ENCODE measurements around the gene PLCL2. TPM values are rescaled to one million over a fixed set of nuclear protein-coding genes. Genes with fewer than 3 reads are reported as not detected.

Gene PLCL2
- total RNA-seq, 1 donor from 2014 or later = 0.85 TPM

DNA sequence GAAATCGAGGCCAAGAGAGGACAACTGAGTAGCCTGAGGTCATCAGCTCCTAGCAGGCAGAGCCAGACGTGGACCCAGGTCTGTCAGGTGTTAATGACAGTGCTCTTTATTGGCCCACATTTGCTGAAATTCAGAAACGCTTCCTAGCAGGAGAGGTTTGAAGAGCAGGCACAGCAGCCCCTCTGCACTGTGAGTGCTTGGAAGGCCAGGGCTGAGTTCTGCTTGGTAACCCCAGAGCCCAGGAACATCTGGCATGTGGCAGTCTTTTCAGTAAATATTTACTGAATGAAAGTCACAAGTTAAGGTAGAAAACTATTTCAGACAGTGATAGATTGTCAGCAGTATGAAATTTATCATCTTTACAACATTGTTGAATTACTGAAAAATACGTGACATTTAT lies 102.4 kb downstream of the PLCL2 start:
- Mint-ChIP-seq H3K27ac (ENCODE audit: unreplicated experiment) (no peak overlapping the region), H3K9me3 (ENCODE audit: low read depth) (no peaks in the 10 kb centered on the region), H3K4me3 (ENCODE audit: unreplicated experiment) (no peak overlapping the region), H3K4me1 (ENCODE audit: low read depth) (no peaks in the 10 kb centered on the region), H3K27me3 (ENCODE audit: low read depth) (no peaks in the 10 kb centered on the region), H3K36me3 (ENCODE audit: low read depth) (no peaks in the 10 kb centered on the region)
- no peak for DNase-seq (ENCODE audit: low spot score)
- TF ChIP-seq, protein P1, sequence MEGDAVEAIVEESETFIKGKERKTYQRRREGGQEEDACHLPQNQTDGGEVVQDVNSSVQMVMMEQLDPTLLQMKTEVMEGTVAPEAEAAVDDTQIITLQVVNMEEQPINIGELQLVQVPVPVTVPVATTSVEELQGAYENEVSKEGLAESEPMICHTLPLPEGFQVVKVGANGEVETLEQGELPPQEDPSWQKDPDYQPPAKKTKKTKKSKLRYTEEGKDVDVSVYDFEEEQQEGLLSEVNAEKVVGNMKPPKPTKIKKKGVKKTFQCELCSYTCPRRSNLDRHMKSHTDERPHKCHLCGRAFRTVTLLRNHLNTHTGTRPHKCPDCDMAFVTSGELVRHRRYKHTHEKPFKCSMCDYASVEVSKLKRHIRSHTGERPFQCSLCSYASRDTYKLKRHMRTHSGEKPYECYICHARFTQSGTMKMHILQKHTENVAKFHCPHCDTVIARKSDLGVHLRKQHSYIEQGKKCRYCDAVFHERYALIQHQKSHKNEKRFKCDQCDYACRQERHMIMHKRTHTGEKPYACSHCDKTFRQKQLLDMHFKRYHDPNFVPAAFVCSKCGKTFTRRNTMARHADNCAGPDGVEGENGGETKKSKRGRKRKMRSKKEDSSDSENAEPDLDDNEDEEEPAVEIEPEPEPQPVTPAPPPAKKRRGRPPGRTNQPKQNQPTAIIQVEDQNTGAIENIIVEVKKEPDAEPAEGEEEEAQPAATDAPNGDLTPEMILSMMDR (IDR thresholded peaks at IDR 0.05) = no peak

DNA sequence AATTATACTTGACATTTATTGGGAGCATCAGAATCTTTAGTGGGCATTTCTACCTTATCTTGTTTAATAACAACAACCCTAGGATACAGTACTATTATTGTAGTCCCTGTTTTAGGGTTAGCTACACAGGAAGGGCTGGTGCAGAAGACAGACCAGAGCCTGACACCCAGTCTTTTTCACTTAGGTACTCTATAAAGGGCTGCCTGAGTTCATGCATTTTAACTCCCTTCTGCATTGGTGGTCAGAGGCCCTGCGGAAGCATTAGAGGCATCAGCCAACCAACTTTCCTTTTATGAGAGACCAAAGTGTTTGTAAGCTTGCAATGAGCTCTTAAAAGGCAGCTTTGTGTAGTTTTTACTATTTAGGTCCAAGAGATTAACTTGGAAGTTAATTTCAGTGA lies 105.4 kb downstream of the PLCL2 start:
- no peaks in the 10 kb centered on the region for H3K27me3 Mint-ChIP-seq (ENCODE audit: low read depth)

DNA sequence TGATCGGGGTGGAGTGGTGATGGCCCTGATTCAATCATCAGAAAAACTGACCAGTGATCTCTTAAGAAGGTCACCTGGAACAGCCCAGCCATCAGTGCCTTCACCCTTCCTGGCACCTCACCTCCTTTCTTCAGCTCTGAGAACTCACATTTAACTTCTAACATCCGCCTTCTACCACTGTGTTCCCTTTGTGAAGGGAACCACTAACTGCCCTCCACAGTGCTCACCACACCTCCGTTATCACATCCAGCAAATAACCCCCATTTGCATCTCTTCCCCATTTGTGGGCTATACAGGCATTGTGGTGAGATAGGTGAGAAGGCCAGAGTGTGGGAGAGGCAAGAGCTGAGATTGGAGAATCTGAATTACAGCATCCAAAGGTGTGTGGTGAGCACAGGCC lies 107.4 kb downstream of the PLCL2 start:
- no peak for DNase-seq (ENCODE audit: low spot score)
- Mint-ChIP-seq H3K36me3 (ENCODE audit: low read depth) (no peaks in the 10 kb centered on the region), H3K27me3 (ENCODE audit: low read depth) (no peaks in the 10 kb centered on the region), H3K27ac (ENCODE audit: unreplicated experiment) (no peak overlapping the region), H3K4me1 (ENCODE audit: low read depth) (peaks cover 6% of the 10 kb centered on the region), H3K9me3 (ENCODE audit: low read depth) (no peaks in the 10 kb centered on the region), H3K4me3 (ENCODE audit: unreplicated experiment) (no peak overlapping the region)
- TF ChIP-seq, protein P1 (IDR thresholded peaks at IDR 0.05) = no peak

More for the DNA sequence above, 105.4 kb downstream of the PLCL2 start:
- TF ChIP-seq, protein P1 (IDR thresholded peaks at IDR 0.05) = no peak
- no peaks in the 10 kb centered on the region for H3K36me3 Mint-ChIP-seq (ENCODE audit: low read depth)
- H3K27ac Mint-ChIP-seq (ENCODE audit: unreplicated experiment) = no peak overlapping the region
- H3K9me3 Mint-ChIP-seq (ENCODE audit: low read depth) = no peaks in the 10 kb centered on the region
- H3K4me1 Mint-ChIP-seq (ENCODE audit: low read depth) = peaks cover 5% of the 10 kb centered on the region
- DNase-seq (ENCODE audit: low spot score) = no peak
- no peak overlapping the region for H3K4me3 Mint-ChIP-seq (ENCODE audit: unreplicated experiment)

- no peaks in the 10 kb centered on the region for H3K36me3 Mint-ChIP-seq (ENCODE audit: low read depth)
- TF ChIP-seq, protein P1 (IDR thresholded peaks at IDR 0.05) = no peak
- no peaks in the 10 kb centered on the region for H3K9me3 Mint-ChIP-seq (ENCODE audit: low read depth)
- DNase-seq (ENCODE audit: low spot score) = no peak
- H3K27ac Mint-ChIP-seq (ENCODE audit: unreplicated experiment) = no peak overlapping the region
- no peaks in the 10 kb centered on the region for H3K27me3 Mint-ChIP-seq (ENCODE audit: low read depth)
- H3K4me1 Mint-ChIP-seq (ENCODE audit: low read depth) = peaks cover 6% of the 10 kb centered on the region
- H3K4me3 Mint-ChIP-seq (ENCODE audit: unreplicated experiment) = no peak overlapping the region
These were observed 108.5 kb downstream of the PLCL2 start for GRCh38 chr3:16993227-16993626.

GRCh38 chr3:16994854-16995525 lies 110.2 kb downstream of the PLCL2 start:
- H3K4me3 Mint-ChIP-seq (ENCODE audit: unreplicated experiment) = no peak overlapping the region
- no peak overlapping the region for H3K27ac Mint-ChIP-seq (ENCODE audit: unreplicated experiment)
- no peaks in the 10 kb centered on the region for H3K27me3 Mint-ChIP-seq (ENCODE audit: low read depth)
- DNase-seq (ENCODE audit: low spot score) = no peak
- H3K36me3 Mint-ChIP-seq (ENCODE audit: low read depth) = no peaks in the 10 kb centered on the region
- H3K9me3 Mint-ChIP-seq (ENCODE audit: low read depth) = no peaks in the 10 kb centered on the region
- H3K4me1 Mint-ChIP-seq (ENCODE audit: low read depth) = peaks cover 6% of the 10 kb centered on the region
- TF ChIP-seq, protein P1 (IDR thresholded peaks at IDR 0.05) = no peak
